Stimulated activated CD4-positive, alpha-beta T cell treated with anti-CD3 and anti-CD28 coated beads, Interleukin-2, amount 100 ng/mL, for 24 hours (primary cell): ENCODE measurements around the gene RUNX1.
A peak's percentile ranks its signal among the peaks of the same experiment; 100 is the strongest.

Experiments
- DNase-seq, 2 donors: peaks; one replicate each; pipeline ENCODE4 v3.0.0-alpha.2; 2020

RUNX1 gene

GRCh38 chr21:34871026-34871908, 177.8 kb downstream of the RUNX1 start:
- peak in 1 of 2 donors; percentile 9 for DNase-seq

DNA sequence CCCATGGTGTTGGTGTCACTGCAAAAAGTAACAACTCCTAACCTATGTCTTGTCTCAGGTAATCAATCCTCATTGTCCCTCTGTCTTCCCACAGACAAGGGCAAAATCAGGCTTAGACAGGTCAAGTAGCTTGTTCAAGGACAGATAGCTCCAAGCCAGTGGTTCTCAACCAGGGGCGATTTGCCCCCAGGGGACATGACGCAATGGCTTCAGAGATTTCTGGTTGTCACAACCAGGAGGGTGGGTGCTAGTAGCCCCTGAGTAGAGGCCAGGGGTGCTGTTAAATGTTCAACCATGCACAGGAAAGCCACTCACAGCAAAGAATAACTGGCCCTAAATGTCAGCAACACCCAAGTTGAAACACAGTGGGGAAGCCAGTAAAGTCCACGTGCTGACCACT, 178.9 kb downstream of the RUNX1 start:
- no peak for DNase-seq

- DNase-seq: peak in 1 of 2 donors; percentile 9
Measured at GRCh38 chr21:34869545-34869944, 179.6 kb downstream of the RUNX1 start.

DNA sequence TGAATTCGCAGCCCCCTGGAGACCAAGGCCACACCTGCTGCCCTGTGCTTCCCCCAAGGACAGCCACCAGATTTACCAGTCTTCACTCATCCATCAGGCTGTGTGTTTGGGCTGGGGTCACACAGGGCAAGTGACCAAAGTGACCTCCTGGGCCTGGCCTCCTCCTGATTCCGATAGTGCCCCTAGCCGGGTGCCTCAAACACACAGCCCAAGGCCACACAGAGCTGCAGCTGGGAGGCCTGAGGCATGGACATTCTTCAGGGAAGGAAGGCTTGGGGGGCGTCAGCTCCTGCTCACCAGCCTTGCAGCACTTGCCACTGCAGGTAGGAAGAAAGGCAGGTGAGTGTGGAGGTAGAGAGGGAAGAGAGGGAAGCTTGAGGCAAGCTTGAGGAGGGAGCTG, 181.3 kb downstream of the RUNX1 start:
- DNase-seq: no peak

- DNase-seq: peak; percentile 42 to 50
Measured at GRCh38 chr21:34865400-34866241, 183.5 kb downstream of the RUNX1 start.

DNA sequence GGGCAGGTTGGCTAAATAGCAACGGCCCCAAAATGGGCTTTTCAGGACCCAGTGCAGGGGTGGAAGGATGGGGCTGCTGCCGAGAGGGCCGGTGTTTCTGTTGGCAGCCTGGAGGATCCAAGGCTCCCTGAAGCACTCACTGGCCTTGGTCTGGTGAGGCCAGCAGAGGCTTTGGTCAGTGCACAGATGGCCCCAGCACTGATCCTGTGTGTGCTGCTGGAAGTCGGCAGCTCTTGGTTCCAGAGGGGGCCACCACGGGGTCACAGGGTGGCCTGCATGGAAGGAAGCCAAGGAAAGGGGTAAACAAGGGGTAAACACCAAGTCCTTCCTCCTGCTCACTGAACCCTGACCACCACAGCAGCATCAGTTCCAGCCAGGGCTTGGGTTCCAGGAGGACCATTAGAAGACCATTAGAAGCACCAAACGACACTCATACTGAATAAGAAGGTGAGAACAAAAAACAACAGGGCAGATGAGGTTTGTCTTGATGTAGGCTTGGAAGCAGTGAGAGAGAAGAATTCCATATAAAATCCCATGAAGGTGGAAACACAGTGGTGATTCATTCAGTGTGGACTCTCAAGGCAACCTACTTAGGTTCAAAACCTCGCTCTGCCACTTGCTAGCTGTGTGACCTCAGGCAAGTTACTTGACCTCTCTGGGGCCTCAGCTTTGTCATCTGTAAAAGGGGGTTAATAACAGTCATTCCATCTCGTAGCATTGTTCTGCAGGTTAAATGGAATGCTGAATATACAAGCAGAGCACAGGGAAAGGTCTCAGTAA, 184.5 kb downstream of the RUNX1 start:
- DNase-seq: no peak

DNA sequence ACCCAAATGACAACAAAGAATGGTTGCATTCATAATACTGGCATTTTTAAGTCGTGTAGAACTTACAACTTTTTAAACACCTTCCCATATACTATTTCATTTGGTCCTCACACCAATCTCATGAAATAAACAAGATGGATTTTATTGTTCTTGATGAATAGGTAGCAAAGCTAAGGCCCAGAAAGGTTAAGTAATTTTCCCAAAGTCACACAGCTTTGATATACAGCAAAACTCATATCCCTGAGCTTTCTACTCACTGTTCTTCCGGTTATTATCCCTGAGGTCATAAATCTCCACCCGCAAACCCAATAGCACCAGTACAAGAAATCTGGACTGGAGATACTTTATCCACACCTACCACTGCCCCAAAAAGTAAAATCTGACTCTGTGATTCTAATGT, 186.2 kb downstream of the RUNX1 start:
- no peak for DNase-seq

- no peak for DNase-seq
Measured at GRCh38 chr21:34861258-34861657, 187.8 kb downstream of the RUNX1 start.

DNA sequence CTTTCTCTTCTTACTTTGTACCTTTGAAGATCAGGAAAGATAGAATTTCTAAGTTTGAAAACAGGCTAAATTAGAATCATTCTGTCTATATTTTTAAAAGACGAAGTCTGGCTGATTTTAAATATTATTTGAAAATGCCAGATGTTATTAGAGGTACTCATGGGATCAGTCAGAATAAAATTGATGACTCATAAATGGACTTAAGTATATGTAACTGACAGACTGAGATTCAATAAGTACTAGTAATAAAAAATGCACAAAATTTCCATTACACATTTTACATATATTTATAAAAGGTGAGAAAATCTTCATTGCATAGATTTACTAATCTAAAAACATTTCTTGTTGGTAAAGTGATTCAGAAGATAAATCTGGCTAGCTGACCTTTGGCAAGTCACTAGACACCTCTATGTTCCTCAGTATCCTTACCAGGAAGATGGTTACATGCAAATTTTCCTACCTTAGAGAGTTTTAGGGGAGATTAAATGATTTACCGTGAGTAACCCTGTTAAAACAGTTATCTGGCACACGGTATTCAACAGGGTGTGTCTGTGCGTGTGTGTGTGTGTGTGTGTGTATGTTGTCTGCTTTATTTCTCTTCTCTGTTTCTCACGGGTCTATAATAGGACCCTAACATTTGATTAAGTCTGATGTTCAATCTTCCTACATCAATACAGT, 189.0 kb downstream of the RUNX1 start:
- no peak for DNase-seq

DNA sequence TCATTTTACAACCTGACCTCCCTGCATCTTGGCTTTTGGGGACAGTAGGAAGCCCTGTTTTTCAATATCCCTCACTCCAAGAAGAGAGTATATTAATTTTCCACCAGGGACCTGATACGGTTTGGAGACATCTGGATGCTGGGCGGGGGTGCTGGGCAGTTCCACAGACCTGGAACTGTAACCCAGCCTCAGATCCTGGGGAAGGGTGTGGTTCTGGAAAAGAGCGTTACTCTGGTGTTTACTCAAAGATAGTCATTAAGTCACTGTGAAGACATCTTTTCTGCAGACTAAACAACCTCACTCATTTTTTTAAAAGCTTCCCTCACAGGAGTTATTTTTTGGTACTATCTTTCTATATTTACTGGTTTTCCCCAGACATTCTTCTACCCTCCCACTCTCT, 190.5 kb downstream of the RUNX1 start:
- no peak for DNase-seq

- no peak for DNase-seq
Measured at GRCh38 chr21:34857874-34858273, 191.2 kb downstream of the RUNX1 start.

- DNase-seq: no peak
Measured at GRCh38 chr21:34857122-34857713, 191.9 kb downstream of the RUNX1 start.

GRCh38 chr21:34852448-34852847, 196.7 kb downstream of the RUNX1 start:
- no peak for DNase-seq

DNA sequence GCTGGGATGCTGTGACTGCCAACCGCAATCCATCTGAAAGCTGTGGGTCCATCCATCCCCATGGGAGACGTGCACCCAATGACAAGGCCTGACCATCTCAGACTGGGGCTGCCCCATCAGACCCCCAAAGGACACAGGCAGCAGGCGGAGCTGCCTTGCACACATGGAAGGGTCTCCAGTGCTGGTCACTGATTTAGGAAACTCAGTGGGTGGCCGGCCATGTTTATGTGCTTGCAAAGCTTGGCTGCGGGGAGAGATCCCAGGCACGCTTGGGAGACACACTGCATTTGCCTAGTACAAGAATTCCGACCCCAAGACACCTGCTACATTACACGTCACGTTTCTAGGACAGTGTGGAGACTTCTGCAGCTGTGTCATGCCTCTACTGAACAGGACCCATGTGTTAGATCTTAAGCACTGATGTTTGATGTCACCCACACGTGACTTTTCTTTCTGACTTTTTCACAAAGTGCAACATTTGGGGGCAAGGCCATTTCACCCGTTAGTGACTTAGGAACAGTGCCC, 198.9 kb downstream of the RUNX1 start:
- DNase-seq: no peak

DNA sequence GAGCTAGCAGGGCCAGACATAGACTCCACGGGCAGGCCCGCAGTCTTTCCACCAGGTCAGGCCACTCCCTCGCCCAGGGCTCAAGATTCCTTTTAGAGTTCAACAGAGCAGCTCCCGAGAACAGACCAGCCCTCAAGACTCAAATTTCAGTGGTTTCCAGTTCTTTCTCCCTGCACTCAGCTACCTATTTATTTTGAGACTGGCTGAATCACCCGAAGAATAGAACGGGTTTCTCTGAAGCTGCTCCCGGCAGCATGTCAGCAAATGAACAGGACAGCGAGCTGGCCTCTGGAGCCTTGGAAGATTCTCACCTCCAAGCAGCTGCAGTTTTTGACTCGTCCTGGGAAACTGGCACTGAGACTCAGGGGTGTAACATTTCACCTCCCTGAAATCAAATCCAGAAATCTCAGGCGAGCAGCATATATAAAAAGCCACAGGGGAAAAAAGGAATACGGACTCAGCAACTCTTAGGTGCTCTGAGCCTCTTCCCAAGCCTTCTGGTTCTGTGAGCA, 202.4 kb downstream of the RUNX1 start:
- DNase-seq: no peak

DNA sequence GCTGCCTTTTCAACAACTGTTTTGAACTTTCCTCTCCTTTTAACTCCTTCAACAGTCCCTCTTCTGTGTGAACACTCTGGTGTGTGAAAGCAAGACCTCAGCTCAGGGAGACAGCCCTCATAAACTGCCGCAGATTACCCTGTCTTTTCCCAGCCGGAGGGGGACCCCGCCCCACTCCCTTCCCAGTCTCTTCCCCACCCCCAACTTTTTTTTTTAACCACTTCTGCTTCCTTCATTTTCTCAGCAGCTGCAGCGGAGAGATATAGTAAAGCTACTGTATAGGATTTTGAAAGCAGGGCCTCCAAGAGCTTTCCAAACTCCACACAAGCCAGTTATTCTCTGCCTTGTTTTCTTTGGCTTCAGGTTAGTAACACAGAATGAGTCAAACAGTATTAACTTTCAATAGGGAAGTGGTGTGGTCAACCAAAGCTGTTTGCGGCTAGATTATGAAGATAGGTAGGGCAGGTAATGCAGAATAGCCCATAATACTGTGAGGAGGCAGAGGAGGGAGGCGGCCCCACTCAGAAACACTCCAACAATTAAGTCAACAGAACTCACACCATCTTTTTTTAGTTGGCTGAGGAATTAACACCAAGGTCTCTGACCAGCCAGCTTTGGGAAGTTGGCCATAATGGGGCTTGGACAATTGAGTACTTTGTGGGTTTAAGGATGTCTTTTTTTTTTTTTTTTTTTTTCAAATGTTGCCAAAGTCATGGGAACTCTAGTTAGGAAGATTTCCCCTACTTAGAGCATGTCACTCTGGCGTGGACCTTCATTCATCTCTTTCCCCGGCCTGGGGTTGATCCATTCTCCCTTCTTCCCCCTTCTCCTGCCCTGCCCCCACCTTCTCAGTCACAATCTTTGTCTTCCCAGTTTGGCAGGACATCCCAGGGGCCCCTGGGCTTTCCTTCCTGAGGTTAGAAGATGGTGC, 203.3 kb downstream of the RUNX1 start:
- DNase-seq: peak in 1 of 2 donors; percentile 35

DNA sequence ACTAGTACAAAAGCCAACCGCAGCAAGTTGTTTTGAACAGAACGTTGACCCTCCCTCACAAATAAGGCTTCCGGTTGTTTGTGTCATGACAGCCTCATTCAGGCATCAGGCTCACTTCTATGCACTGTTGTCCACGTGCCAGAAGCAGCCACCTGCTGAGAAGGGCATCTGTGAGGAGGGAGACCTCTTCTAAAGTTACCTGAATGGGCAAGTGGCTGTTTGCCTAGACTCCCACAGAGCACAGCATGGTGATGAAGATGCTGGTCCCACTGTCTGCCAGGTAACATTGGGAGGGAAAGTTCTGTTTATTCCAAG, 204.2 kb downstream of the RUNX1 start:
- DNase-seq: no peak

DNA sequence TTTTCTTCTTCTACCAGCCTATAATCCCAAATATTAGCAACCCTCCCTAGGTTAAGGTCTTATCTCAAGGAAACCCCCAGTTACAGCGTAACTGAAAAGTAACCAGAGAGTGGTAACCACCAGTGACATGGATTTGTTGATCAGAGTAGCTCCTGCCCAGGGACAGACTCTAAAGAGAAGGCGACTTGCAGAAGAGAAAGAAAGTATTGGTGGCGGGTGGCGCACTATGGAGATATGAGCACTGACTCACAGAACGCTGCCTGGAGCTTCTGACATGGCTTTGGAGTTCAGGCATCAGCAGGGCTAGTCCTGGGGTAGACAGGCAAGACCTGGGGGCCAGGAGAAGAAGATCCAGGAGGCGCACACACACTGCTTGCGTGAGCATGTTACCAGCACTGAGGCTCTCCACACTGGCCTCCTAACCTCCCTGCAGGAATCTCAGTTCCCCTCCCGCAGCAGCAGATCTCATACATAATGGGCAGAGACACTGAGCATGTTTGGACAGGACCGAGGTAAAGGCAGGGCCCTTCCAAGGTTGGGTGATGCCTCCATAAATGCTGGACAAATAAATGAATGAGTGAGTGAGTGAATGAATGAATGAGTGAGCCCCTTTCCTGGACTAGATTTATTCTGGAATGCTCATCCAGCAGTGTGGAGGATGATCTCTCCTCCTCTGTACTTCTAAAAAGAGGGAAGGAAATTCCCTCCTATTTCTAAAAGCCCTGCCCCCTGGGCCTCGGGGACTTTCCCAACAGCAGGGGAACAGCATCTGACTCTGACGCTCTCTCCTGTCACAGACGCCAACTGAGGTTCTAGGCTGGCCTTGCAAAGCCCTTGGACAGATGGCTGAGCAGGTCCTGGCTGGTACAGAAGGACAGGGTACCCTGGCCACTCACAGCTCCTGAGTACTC, 204.8 kb downstream of the RUNX1 start:
- DNase-seq: no peak

GRCh38 chr21:34843562-34843961, 205.5 kb downstream of the RUNX1 start:
- no peak for DNase-seq

- DNase-seq: no peak
Measured at GRCh38 chr21:34841154-34841553, 207.9 kb downstream of the RUNX1 start.
